Osteocyte (in vitro differentiated cells): Measurements from ENCODE around the gene CCDC158. TPM values are rescaled to one million over a fixed set of nuclear protein-coding genes. Genes with fewer than 3 reads are reported as not detected.

Experiments
- DNase-seq: peaks from one replicate; pipeline ENCODE4 v3.0.0; 2021; ENCODE audit warnings: mixed read lengths; ENCODE audit not compliant: unreplicated experiment; ENCODE audit errors: extremely low spot score
- H3K27ac Mint-ChIP-seq: one replicate; pipeline ENCODE4 v1.8.0; 2021; ENCODE audit warnings: mild to moderate bottlenecking, mixed read lengths; ENCODE audit not compliant: unreplicated experiment
- H3K27me3 Mint-ChIP-seq: one replicate; pipeline ENCODE4 v1.8.0; 2021; ENCODE audit warnings: mixed read lengths; ENCODE audit not compliant: unreplicated experiment
- H3K36me3 Mint-ChIP-seq: one replicate; pipeline ENCODE4 v1.8.0; 2021; ENCODE audit warnings: mixed read lengths; ENCODE audit not compliant: unreplicated experiment
- H3K4me1 Mint-ChIP-seq: one replicate; pipeline ENCODE4 v1.8.0; 2021; ENCODE audit warnings: mixed read lengths; ENCODE audit not compliant: unreplicated experiment
- H3K4me3 Mint-ChIP-seq: one replicate; pipeline ENCODE4 v1.8.0; 2021; ENCODE audit warnings: mild to moderate bottlenecking, moderate library complexity, mixed read lengths; ENCODE audit not compliant: unreplicated experiment
- H3K9me3 Mint-ChIP-seq: one replicate; pipeline ENCODE4 v1.8.0; 2021; ENCODE audit warnings: mixed read lengths; ENCODE audit not compliant: unreplicated experiment
- total RNA-seq: library from RNA; stranded (reverse); gene quantifications from 2 replicates; pipeline ENCODE4 v1.2.1, GENCODE V29; 2021
- TF ChIP-seq, protein P1 (sequence below): fragments of 200-600 bp; sonication (generic); IDR thresholded peaks from 2 replicates; pipeline ENCODE4 v1.5.0; 2021; ENCODE audit warnings: antibody characterized with exemption, mild to moderate bottlenecking, moderate library complexity

Gene CCDC158
- total RNA-seq, 1 donor from 2014 or later = not detected

DNA sequence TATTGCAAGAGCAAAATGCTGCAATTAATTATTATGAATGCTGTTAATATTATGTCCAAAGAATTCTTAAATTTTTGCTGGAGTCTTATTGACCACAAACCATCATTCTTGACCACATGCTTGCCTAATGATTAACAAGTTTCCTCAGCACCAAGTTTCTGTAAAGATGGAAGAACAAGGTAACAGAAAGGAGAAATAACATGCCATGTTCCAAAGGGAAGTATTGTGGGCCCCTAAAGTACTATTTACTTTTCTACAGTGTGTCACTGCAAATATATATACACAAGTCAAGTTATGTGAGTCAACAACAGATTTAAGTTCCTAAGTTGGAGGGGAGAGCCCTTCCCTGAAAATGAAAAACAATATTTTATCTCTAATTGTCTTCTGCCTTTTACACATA lies 148.9 kb downstream of the CCDC158 start:
- H3K36me3 Mint-ChIP-seq = no peaks in the 10 kb centered on the region
- no peak overlapping the region for H3K4me3 Mint-ChIP-seq
- TF ChIP-seq, protein P1, sequence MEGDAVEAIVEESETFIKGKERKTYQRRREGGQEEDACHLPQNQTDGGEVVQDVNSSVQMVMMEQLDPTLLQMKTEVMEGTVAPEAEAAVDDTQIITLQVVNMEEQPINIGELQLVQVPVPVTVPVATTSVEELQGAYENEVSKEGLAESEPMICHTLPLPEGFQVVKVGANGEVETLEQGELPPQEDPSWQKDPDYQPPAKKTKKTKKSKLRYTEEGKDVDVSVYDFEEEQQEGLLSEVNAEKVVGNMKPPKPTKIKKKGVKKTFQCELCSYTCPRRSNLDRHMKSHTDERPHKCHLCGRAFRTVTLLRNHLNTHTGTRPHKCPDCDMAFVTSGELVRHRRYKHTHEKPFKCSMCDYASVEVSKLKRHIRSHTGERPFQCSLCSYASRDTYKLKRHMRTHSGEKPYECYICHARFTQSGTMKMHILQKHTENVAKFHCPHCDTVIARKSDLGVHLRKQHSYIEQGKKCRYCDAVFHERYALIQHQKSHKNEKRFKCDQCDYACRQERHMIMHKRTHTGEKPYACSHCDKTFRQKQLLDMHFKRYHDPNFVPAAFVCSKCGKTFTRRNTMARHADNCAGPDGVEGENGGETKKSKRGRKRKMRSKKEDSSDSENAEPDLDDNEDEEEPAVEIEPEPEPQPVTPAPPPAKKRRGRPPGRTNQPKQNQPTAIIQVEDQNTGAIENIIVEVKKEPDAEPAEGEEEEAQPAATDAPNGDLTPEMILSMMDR = no peak
- H3K27ac Mint-ChIP-seq = no peak overlapping the region
- H3K4me1 Mint-ChIP-seq = no peaks in the 10 kb centered on the region
- H3K9me3 Mint-ChIP-seq = no peaks in the 10 kb centered on the region
- no peak for DNase-seq
- H3K27me3 Mint-ChIP-seq = peaks cover 48% of the 10 kb centered on the region

DNA sequence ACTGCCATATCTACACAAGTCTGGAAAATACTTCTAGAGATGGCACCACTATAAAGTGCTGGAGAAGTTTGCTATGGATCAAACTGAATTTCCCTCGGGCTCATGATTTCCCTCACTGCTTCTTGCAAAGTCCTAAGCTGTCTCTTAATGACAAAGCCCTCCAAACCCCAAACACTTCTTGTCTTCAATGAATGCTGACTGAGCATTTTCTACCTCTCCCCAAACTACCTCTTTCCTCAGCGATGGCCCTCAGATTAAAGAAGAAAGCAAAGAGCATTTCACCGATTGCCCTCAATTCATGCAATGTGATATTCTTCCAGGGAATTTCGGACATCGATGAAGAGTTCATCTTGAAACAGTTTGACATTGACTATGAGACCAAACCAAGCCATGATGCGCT lies 149.7 kb downstream of the CCDC158 start:
- Mint-ChIP-seq H3K4me3 (no peak overlapping the region), H3K4me1 (no peaks in the 10 kb centered on the region), H3K9me3 (no peaks in the 10 kb centered on the region)

DNA sequence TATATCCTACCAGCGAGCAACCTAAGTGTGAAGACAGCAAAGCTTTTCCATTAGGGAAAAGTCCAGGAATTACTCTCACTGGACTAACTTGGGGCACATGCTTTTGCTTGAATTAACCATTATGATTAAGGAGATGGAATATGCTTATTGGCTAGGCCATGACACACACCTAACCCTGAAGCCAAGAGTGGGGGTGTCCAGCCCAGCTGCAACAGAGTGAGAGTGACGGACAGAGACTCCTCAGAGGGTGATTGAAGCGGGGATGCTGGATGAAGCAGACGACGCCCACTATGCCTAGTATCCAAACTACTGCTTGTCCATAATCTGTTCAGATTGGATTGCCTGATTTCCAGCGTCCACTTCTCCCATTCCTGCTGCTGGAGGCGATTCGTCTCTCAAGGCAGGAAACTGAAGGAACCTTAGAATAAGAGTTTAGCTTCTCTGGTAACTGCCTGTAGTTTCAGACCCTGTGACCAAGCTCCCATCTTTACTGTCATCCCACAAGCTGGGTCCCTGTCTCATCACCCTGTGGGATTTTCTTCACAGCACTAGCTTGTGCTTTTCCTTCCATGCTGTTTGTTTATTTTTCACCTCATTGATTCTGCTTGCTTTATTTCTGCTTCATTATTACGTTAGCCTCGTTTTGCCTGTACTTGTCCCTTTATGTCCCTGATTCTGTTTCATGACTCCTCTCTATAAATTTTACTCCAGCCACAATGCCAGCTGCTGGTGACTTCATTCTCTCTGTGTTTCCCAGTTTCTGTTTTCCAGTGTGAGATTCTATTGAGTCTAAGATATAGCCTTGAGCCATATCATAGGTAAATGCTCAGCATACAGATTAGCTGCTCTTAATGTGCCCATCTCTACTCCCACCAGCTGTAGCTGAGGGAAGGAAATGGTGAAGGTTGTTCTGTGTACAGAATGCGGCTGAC lies 150.4 kb downstream of the CCDC158 start:
- H3K36me3 Mint-ChIP-seq = no peaks in the 10 kb centered on the region
- TF ChIP-seq, protein P1 = no peak
- no peak overlapping the region for H3K4me3 Mint-ChIP-seq
- no peak for DNase-seq
- H3K9me3 Mint-ChIP-seq = no peaks in the 10 kb centered on the region
- peaks cover 40% of the 10 kb centered on the region for H3K27me3 Mint-ChIP-seq
- H3K27ac Mint-ChIP-seq = no peak overlapping the region
- no peaks in the 10 kb centered on the region for H3K4me1 Mint-ChIP-seq

More for the DNA sequence above, 149.7 kb downstream of the CCDC158 start:
- H3K27ac Mint-ChIP-seq = no peak overlapping the region
- H3K27me3 Mint-ChIP-seq = peaks cover 43% of the 10 kb centered on the region
- DNase-seq = no peak
- no peaks in the 10 kb centered on the region for H3K36me3 Mint-ChIP-seq
- TF ChIP-seq, protein P1 = no peak

DNA sequence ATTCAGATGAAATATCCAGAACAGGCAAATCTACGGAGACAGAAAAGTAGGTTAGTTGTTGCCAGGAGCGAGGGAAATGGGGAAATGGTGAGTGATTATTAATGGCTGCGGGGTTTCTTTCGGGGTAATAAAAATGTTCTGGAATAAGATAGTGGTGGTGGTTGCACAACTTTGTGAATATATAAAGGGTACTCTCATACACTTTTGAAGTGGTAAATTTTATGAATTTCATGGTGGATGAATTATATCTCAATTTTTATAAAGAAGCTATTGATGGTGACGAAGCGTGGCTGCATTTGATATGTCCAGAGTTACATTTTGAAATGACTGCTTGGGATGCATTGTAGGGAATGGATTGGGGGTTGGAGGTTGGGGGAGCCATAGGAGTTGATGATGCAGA lies 153.1 kb downstream of the CCDC158 start:
- peaks cover 25% of the 10 kb centered on the region for H3K27me3 Mint-ChIP-seq
- H3K36me3 Mint-ChIP-seq = no peaks in the 10 kb centered on the region
- no peaks in the 10 kb centered on the region for H3K4me1 Mint-ChIP-seq
- H3K27ac Mint-ChIP-seq = no peak overlapping the region
- no peaks in the 10 kb centered on the region for H3K9me3 Mint-ChIP-seq
- H3K4me3 Mint-ChIP-seq = no peak overlapping the region
- DNase-seq = no peak
- TF ChIP-seq, protein P1 = no peak

DNA sequence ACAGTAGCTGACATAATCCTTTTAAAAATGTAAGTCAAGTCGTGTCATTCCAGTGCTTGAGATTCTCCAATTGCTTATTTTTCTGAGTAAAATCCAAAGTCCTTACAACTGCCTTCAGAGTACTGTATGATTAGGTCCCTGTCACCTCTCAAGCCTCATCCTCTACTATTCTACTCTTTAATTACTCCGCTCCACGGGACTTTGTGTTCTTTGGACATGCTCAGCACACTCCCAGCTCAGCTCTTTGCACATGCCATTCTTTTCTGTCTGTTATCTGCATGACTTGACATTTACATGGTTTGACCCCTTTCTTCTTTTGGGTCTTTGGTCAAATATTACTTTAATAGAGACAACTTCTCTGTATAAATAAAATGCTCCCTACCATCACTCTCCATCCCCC lies 154.3 kb downstream of the CCDC158 start:
- Mint-ChIP-seq H3K27me3 (peaks cover 26% of the 10 kb centered on the region), H3K4me1 (no peaks in the 10 kb centered on the region), H3K9me3 (no peaks in the 10 kb centered on the region), H3K36me3 (no peaks in the 10 kb centered on the region), H3K4me3 (no peak overlapping the region), H3K27ac (no peak overlapping the region)
- DNase-seq = no peak
- TF ChIP-seq, protein P1 = no peak
